ENCODE results near the gene LPCAT1. TPM values are rescaled to one million over a fixed set of nuclear protein-coding genes. Genes with fewer than 3 reads are reported as not detected.

LPCAT1 gene
- total and polyA plus RNA-seq, 5 donors from 2014 or later: 21.4 to 34.7 (median 25.6) TPM

DNA sequence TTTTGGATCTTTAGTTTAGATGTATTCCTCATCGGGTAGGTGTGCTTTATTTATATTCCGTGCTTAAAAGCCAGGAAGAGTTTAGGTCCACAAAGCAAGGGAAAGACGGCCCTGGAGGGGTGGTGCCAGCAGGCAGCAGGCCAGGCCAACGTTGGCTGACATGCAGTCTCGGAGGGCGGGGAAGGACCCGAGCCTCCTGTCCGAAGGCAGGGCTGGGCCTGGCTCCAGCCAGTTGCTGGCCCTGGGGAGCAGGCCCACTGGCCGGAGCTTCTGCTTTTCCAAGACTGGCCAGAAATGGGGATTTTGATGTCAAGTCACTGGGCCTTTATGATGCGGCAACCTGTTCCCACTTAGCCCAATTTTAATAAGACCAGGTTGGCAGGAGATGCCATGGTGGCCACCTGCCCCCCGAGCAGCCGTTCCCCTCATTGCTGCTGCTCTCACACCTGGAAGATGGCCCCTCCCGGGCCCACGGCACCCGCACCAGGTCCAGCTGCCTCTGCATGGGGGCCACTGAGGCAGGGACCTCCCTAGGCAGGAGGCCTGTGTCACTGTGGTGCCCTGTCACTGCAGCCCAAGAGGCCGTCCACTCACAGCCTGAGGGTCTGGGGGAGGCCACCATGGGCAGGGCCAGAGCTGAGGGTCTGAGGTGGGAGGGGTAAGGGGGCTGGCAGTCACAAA is 23.2 kb downstream of the LPCAT1 start:
- DNase-seq (no peak), ATAC-seq (ENCODE audit: low read depth in 2 of 2) (no peak)
- Mint-ChIP-seq H3K4me1 (peaks cover 12 to 35% (median 22%) of the 10 kb centered on the region in 4 donors), H3K27ac (no peak overlapping the region), H3K9me3 (no peaks in the 10 kb centered on the region), H3K36me3 (peaks cover 17% of the 10 kb centered on the region), H3K27me3 (no peaks in the 10 kb centered on the region), H3K4me3 (no peak overlapping the region)
- Histone ChIP-seq H3K27ac (ENCODE audit: insufficient read depth, low read length, poor library complexity, severe bottlenecking) (no peak overlapping the region), H3K27me3 (ENCODE audit: control insufficient read depth, insufficient read depth, low read length) (no peaks in the 10 kb centered on the region), H3K4me3 (ENCODE audit: low read depth, low read length) (no peak overlapping the region), H3K4me1 (ENCODE audit: control insufficient read depth, insufficient read depth, low read length, poor library complexity, severe bottlenecking) (peaks cover 11% of the 10 kb centered on the region), H3K9me3 (ENCODE audit: control insufficient read depth in 2 of 2, low read length in 2 of 2) (no peaks in the 10 kb centered on the region), H3K36me3 (ENCODE audit: control insufficient read depth, insufficient read depth, low read length) (peaks cover 10% of the 10 kb centered on the region)

DNA sequence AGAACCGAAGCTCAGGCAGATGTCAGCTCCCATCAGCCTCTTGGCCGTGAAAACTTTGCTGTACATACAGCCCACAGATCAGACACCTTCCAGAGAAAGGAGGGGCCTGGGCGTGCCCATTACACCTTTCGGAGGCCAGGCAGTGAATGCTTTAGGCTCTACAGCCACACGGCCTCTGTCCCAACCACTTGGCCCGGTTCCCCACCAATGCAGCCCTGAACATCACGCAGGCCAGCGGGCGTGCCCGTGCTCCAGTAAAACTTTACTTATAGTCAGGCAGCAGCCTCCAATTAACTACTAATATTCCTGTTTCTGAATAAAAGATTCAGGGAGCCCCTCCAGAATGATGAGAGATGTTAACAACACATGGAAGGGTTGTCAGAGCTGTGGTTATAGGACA is 23.9 kb downstream of the LPCAT1 start:
- H3K9me3 Mint-ChIP-seq: no peaks in the 10 kb centered on the region
- no peak overlapping the region for H3K27ac ChIP-seq (ENCODE audit: insufficient read depth, low read length, poor library complexity, severe bottlenecking)

DNA sequence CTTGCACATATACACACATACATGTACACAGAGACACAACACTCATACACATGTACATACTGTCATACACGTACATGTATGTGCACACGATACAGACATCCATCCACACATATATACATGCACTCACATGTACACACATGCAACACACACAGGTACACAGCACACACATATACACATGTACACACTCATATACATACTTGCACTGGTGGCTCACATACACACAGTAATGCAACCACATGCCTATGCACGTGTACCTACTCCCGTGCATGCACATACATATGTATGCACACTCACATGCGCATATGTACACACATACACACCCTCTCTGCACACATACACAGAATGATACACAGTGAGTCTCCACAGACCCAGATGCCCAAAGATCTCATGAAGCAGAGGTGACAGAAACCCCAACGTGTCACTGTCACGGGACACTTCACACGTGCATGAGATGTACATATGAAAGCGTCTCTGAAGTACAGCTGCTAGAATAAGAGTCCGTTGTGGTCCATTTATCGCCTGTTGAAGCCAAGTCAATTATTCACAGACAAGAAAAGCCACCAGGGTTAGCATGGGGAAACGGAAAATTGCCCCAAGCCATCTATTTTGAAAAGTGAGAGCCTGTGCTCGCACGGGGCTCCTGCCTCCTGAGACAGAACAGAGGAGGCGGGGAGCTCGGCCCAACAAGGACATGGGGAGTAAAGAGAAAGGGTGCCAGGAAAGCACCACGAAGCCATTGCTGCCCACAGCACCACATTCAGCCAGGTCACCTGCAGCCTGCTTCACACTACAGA is 24.9 kb downstream of the LPCAT1 start:
- no peak overlapping the region for H3K4me3 ChIP-seq (ENCODE audit: low read depth, low read length)
- H3K4me3 Mint-ChIP-seq: no peak overlapping the region
- no peaks in the 10 kb centered on the region for H3K27me3 ChIP-seq (ENCODE audit: control insufficient read depth, insufficient read depth, low read length)
- no peaks in the 10 kb centered on the region for H3K27me3 Mint-ChIP-seq
- H3K4me1 ChIP-seq (ENCODE audit: control insufficient read depth, insufficient read depth, low read length, poor library complexity, severe bottlenecking): peaks cover 8% of the 10 kb centered on the region
- H3K36me3 Mint-ChIP-seq: peaks cover 17% of the 10 kb centered on the region
- peaks cover 10% of the 10 kb centered on the region for H3K36me3 ChIP-seq (ENCODE audit: control insufficient read depth, insufficient read depth, low read length)
- H3K4me1 Mint-ChIP-seq: peaks cover 8 to 34% (median 18%) of the 10 kb centered on the region in 4 donors
- H3K9me3 Mint-ChIP-seq: no peaks in the 10 kb centered on the region
- no peaks in the 10 kb centered on the region for H3K9me3 ChIP-seq (ENCODE audit: control insufficient read depth in 2 of 2, low read length in 2 of 2)
- no peak for ATAC-seq (ENCODE audit: low read depth in 2 of 2)
- no peak for DNase-seq
- no peak overlapping the region for H3K27ac ChIP-seq (ENCODE audit: insufficient read depth, low read length, poor library complexity, severe bottlenecking)
- no peak overlapping the region for H3K27ac Mint-ChIP-seq

More for the DNA sequence above, 23.9 kb downstream of the LPCAT1 start:
- Histone ChIP-seq H3K36me3 (ENCODE audit: control insufficient read depth, insufficient read depth, low read length) (peaks cover 10% of the 10 kb centered on the region), H3K27me3 (ENCODE audit: control insufficient read depth, insufficient read depth, low read length) (no peaks in the 10 kb centered on the region), H3K4me1 (ENCODE audit: control insufficient read depth, insufficient read depth, low read length, poor library complexity, severe bottlenecking) (peaks cover 11% of the 10 kb centered on the region), H3K4me3 (ENCODE audit: low read depth, low read length) (no peak overlapping the region), H3K9me3 (ENCODE audit: control insufficient read depth in 2 of 2, low read length in 2 of 2) (no peaks in the 10 kb centered on the region)
- peaks cover 12 to 40% (median 22%) of the 10 kb centered on the region in 4 donors for H3K4me1 Mint-ChIP-seq
- H3K27me3 Mint-ChIP-seq: no peaks in the 10 kb centered on the region
- no peak for ATAC-seq (ENCODE audit: low read depth in 2 of 2)
- H3K36me3 Mint-ChIP-seq: peaks cover 17% of the 10 kb centered on the region
- H3K27ac Mint-ChIP-seq: no peak overlapping the region
- no peak overlapping the region for H3K4me3 Mint-ChIP-seq
- no peak for DNase-seq

DNA sequence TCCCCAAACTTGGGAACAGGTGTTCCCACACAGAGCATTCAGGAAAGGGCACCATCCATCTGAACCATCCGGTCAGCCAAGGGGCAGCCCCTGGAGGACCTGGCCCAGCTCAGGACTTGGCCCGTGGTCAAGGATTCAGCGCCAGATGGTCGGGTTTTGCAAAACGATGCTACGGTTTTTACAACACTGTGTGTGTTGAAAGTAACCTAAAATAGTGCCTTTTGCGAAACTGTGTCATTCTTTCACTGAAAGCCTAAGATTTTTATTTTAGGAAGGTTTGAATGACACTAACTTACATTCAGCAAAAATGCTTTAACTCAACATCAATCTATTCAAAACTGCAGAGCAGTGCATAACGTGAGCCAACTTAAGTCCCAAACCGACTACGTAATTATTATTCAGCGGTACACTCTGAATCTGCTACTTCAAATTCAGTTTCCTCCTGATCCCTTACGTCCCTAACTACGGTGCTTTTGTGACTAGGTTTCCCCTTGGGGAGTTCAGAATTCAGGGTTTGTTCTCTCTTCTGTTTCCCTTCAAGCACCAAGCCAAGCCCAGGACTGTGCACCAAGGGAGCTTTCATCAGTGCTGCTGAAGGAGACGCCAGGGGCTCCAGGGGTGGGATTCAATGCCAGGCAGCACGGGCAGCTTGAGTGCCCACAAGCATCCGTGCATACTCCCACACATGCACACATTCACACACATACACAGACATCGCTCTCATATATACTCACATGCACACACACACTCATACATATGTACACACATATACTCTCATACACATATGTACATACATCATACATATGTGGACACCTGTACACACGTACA is 25.8 kb downstream of the LPCAT1 start:
- DNase-seq (no peak), ATAC-seq (ENCODE audit: low read depth in 2 of 2) (no peak)
- peak overlapping the region in 1 of 3 donors; percentile 75 for H3K27ac Mint-ChIP-seq
- H3K4me3 Mint-ChIP-seq: no peak overlapping the region
- H3K27me3 Mint-ChIP-seq: no peaks in the 10 kb centered on the region
- Histone ChIP-seq H3K36me3 (ENCODE audit: control insufficient read depth, insufficient read depth, low read length) (peaks cover 10% of the 10 kb centered on the region), H3K4me3 (ENCODE audit: low read depth, low read length) (no peak overlapping the region), H3K27me3 (ENCODE audit: control insufficient read depth, insufficient read depth, low read length) (no peaks in the 10 kb centered on the region), H3K27ac (ENCODE audit: insufficient read depth, low read length, poor library complexity, severe bottlenecking) (no peak overlapping the region), H3K4me1 (ENCODE audit: control insufficient read depth, insufficient read depth, low read length, poor library complexity, severe bottlenecking) (peaks cover under 1% of the 10 kb centered on the region), H3K9me3 (ENCODE audit: control insufficient read depth in 2 of 2, low read length in 2 of 2) (no peaks in the 10 kb centered on the region)
- H3K36me3 Mint-ChIP-seq: peaks cover 17% of the 10 kb centered on the region
- peaks cover 0 to 31% (median 13%) of the 10 kb centered on the region in 4 donors for H3K4me1 Mint-ChIP-seq
- no peaks in the 10 kb centered on the region for H3K9me3 Mint-ChIP-seq

DNA sequence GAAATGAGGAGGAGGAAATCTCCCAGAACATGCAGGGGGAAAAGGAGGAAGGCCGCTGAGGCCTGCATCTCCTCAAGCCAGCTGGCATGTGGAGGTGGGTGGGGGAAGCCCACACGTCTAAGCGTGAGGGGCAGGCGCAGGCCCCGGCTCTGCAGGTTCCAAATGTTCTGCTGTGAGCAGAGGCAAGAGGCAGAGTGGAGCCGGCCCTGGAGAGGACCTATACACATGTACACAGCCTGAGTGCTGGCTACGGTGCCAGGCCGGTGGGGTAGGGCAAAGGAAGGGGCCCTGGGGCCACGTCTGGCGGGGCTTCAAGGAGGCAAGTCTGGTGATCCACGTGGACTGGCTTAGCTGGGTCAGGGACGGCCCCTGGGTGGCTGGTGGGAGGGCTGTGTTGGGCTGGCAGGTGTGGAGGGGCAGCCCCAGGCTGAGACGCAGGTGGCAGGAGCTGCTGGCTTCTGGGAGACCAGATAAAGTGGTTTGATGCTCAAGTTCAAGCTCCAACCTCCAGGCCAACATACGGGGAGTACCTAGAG is 26.4 kb downstream of the LPCAT1 start:
- no peak overlapping the region for H3K4me3 Mint-ChIP-seq
- ATAC-seq (ENCODE audit: low read depth in 2 of 2) (peak; percentile 10 to 13), DNase-seq (no peak)
- Histone ChIP-seq H3K27me3 (ENCODE audit: control insufficient read depth, insufficient read depth, low read length) (no peaks in the 10 kb centered on the region), H3K27ac (ENCODE audit: insufficient read depth, low read length, poor library complexity, severe bottlenecking) (no peak overlapping the region), H3K4me3 (ENCODE audit: low read depth, low read length) (no peak overlapping the region), H3K4me1 (ENCODE audit: control insufficient read depth, insufficient read depth, low read length, poor library complexity, severe bottlenecking) (no peaks in the 10 kb centered on the region), H3K36me3 (ENCODE audit: control insufficient read depth, insufficient read depth, low read length) (peaks cover 12% of the 10 kb centered on the region), H3K9me3 (ENCODE audit: control insufficient read depth in 2 of 2, low read length in 2 of 2) (no peaks in the 10 kb centered on the region)
- peak overlapping the region in 1 of 3 donors; percentile 75 for H3K27ac Mint-ChIP-seq
- no peaks in the 10 kb centered on the region for H3K9me3 Mint-ChIP-seq
- H3K36me3 Mint-ChIP-seq: peaks cover 20% of the 10 kb centered on the region
- no peaks in the 10 kb centered on the region for H3K27me3 Mint-ChIP-seq
- H3K4me1 Mint-ChIP-seq: peaks cover 0 to 29% (median 12%) of the 10 kb centered on the region in 4 donors

DNA sequence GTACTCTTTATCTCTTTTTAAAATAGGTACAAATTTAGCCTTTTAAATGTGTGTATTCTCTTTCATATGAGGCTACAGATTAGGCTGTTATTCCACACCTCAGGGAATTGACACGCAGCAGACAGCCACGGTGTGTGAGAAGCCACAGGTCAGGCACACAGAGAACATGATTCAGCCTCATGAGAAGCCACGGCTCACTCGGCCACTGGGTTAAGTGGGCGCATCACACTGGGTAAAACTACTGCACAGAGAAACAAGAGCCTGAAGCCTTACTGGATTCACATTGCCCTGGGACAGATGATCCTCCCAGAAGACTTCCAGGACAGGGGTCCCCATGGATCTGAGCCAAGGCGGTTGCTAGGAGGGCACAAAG is 28.2 kb downstream of the LPCAT1 start:
- Histone ChIP-seq H3K27ac (ENCODE audit: insufficient read depth, low read length, poor library complexity, severe bottlenecking) (no peak overlapping the region), H3K27me3 (ENCODE audit: control insufficient read depth, insufficient read depth, low read length) (no peaks in the 10 kb centered on the region), H3K4me1 (ENCODE audit: control insufficient read depth, insufficient read depth, low read length, poor library complexity, severe bottlenecking) (no peaks in the 10 kb centered on the region), H3K9me3 (ENCODE audit: control insufficient read depth in 2 of 2, low read length in 2 of 2) (no peaks in the 10 kb centered on the region), H3K36me3 (ENCODE audit: control insufficient read depth, insufficient read depth, low read length) (peaks cover 17% of the 10 kb centered on the region), H3K4me3 (ENCODE audit: low read depth, low read length) (no peak overlapping the region)
- peak overlapping the region in 2 of 3 donors; percentile 52 to 69 for H3K27ac Mint-ChIP-seq
- DNase-seq (no peak), ATAC-seq (ENCODE audit: low read depth in 2 of 2) (no peak)
- no peaks in the 10 kb centered on the region for H3K9me3 Mint-ChIP-seq
- H3K4me3 Mint-ChIP-seq: peak overlapping the region in 1 of 4 donors; percentile 54
- peaks cover 5 to 26% (median 13%) of the 10 kb centered on the region in 4 donors for H3K4me1 Mint-ChIP-seq
- no peaks in the 10 kb centered on the region for H3K27me3 Mint-ChIP-seq
- peaks cover 32% of the 10 kb centered on the region for H3K36me3 Mint-ChIP-seq

DNA sequence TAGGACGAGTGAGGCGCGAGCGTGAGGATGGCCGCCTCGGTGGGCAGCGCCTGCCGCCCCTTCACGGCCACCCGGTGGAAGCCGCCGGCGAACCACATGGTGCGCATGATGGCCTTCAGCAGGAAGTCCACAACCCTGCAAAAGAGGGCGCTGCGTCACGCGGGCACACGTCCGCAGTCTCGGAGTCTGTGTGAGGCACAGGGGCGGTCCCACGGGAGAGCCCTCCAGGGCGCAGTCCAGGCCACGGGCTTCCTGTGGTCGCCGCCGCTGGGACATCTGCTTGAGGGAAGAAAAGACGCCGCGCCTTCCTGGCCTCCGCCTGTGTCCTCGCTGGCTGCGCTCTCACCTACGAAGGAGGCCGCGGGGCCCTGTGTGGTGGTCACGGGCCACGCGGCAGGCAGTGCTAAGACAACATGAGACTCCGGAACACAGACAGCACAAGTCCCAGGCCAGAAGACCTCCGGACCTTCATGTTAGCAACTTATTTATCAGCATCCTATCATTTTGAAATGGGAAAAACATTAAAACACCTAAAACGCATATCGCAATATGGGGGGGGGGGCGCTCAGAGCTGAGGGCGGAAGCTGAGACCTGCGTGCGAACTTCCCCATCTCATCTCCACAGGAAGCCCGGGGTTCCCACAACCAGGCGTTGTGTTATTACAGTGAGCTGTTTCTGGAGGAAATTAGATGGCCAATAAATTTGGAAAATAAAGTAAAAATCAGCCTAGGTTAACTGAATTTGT is 28.8 kb downstream of the LPCAT1 start:
- Histone ChIP-seq H3K4me1 (ENCODE audit: control insufficient read depth, insufficient read depth, low read length, poor library complexity, severe bottlenecking) (no peaks in the 10 kb centered on the region), H3K4me3 (ENCODE audit: low read depth, low read length) (no peak overlapping the region), H3K9me3 (ENCODE audit: control insufficient read depth in 2 of 2, low read length in 2 of 2) (no peaks in the 10 kb centered on the region), H3K36me3 (ENCODE audit: control insufficient read depth, insufficient read depth, low read length) (peaks cover 17% of the 10 kb centered on the region), H3K27me3 (ENCODE audit: control insufficient read depth, insufficient read depth, low read length) (no peaks in the 10 kb centered on the region), H3K27ac (ENCODE audit: insufficient read depth, low read length, poor library complexity, severe bottlenecking) (no peak overlapping the region)
- H3K9me3 Mint-ChIP-seq: no peaks in the 10 kb centered on the region
- DNase-seq (peak in 1 of 3 donors; percentile 30), ATAC-seq (ENCODE audit: low read depth in 2 of 2) (peak; percentile 27 to 41)
- H3K36me3 Mint-ChIP-seq: peaks cover 36% of the 10 kb centered on the region
- peaks cover 0 to 26% (median 15%) of the 10 kb centered on the region in 4 donors for H3K4me1 Mint-ChIP-seq
- peak overlapping the region in 2 of 4 donors; percentile 7 to 54 for H3K4me3 Mint-ChIP-seq
- H3K27ac Mint-ChIP-seq: peak overlapping the region in 2 of 3 donors; percentile 69
- no peaks in the 10 kb centered on the region for H3K27me3 Mint-ChIP-seq
